K562 (cell line): ENCODE data around the gene CRLF3. TPM values are rescaled to one million over a fixed set of nuclear protein-coding genes. Genes with fewer than 3 reads are reported as not detected.

Source experiments
- ARHGAP35 ChIP-seq: fragments of 450-650 bp; IDR thresholded peaks from 2 replicates; pipeline ENCODE4 v1.6.1; 2018; ENCODE audit not compliant: partially characterized antibody
- BRD9 ChIP-seq: fragments of 450-650 bp; IDR thresholded peaks from 2 replicates; pipeline ENCODE4 v1.6.1; 2018; ENCODE audit warnings: low read depth; ENCODE audit not compliant: partially characterized antibody
- CREBBP ChIP-seq: IDR thresholded peaks from one replicate; pipeline ENCODE4 v1.6.1; 2012; ENCODE audit warnings: low read depth, mild to moderate bottlenecking, control low read depth, inconsistent platforms, low read length
- E2F3 ChIP-seq: fragments of 250-450 bp; sonication (Bioruptor Pico); IDR thresholded peaks from 2 replicates; pipeline ENCODE4 v1.4.0; 2020; ENCODE audit warnings: mild to moderate bottlenecking
- ETV1 ChIP-seq: fragments of 450-650 bp; conservative IDR thresholded peaks from 2 replicates; pipeline ENCODE4 v1.6.1; 2016; ENCODE audit warnings: missing genetic modification characterization, control low read depth, low read depth, missing compliant biosample characterization
- FOXA1 ChIP-seq: fragments of 450-650 bp; IDR thresholded peaks from 2 replicates; pipeline ENCODE4 v1.6.1; 2016; ENCODE audit warnings: mild to moderate bottlenecking, borderline replicate concordance
- GATA2 ChIP-seq: sonication (generic); formaldehyde crosslinking; IDR thresholded peaks from 2 replicates; pipeline ENCODE4 v1.4.0; 2020; ENCODE audit warnings: mild to moderate bottlenecking, missing genetic modification reagents
- GTF2E2 ChIP-seq: fragments of 200-800 bp; sonication (Bioruptor generic); IDR thresholded peaks from 2 replicates; pipeline ENCODE4 v1.6.1; 2016; ENCODE audit warnings: missing genetic modification characterization, missing compliant biosample characterization
- HDAC1 ChIP-seq, 2 experiments: fragments of 450-650 bp; IDR thresholded peaks; 2 replicates each; pipeline ENCODE4 v1.6.1; 2016 to 2017; ENCODE audit warnings: inconsistent platforms in 1 of 2, mild to moderate bottlenecking in 1 of 2, moderate library complexity in 1 of 2
- NFRKB ChIP-seq: fragments of 450-650 bp; IDR thresholded peaks from 2 replicates; pipeline ENCODE4 v1.6.1; 2016; ENCODE audit warnings: low read depth
- NRF1 ChIP-seq, 2 experiments: fragments of 450-650 bp; IDR thresholded peaks in 1 of 2; conservative IDR thresholded peaks in 1 of 2; 2 replicates each; pipeline ENCODE4 v1.6.1; 2014; ENCODE audit warnings: mild to moderate bottlenecking in 2 of 2
- PML ChIP-seq: IDR thresholded peaks from 2 replicates; pipeline ENCODE4 v1.6.1; 2012; ENCODE audit warnings: low read length, inconsistent platforms
- POLR2A ChIP-seq: fragments of 450-650 bp; conservative IDR thresholded peaks from 2 replicates; pipeline ENCODE4 v1.6.1; 2016
- PRPF4 ChIP-seq: fragments of 200-400 bp; formaldehyde crosslinking; IDR thresholded peaks from one replicate; pipeline ENCODE4 v1.6.1; 2017; ENCODE audit warnings: low read length, low read depth, mild to moderate bottlenecking; ENCODE audit not compliant: insufficient read depth, poor library complexity, severe bottlenecking
- RAD21 ChIP-seq, 2 experiments: fragments of 250-450 bp in 1 of 2; fragments of 450-650 bp in 1 of 2; sonication (Bioruptor Pico) in 1 of 2; formaldehyde crosslinking in 1 of 2; IDR thresholded peaks in 1 of 2; conservative IDR thresholded peaks in 1 of 2; 2 replicates each; pipeline versions ENCODE4 v1.4.0 to v1.8.0; 2020 to 2022; ENCODE audit warnings: mild to moderate bottlenecking in 2 of 2, moderate library complexity in 1 of 2
- RAD51 ChIP-seq: fragments of 450-650 bp; IDR thresholded peaks from 2 replicates; pipeline ENCODE4 v1.7.1; 2016; ENCODE audit warnings: low read depth, mild to moderate bottlenecking, borderline replicate concordance
- RHOXF2B ChIP-seq: fragments of 250-450 bp; sonication (Bioruptor Pico); conservative IDR thresholded peaks from 2 replicates; pipeline ENCODE4 v1.5.1; 2021
- SIRT6 ChIP-seq: IDR thresholded peaks from one replicate; pipeline ENCODE4 v1.6.1; 2012; ENCODE audit warnings: low read depth, mild to moderate bottlenecking, control low read depth, inconsistent platforms, low read length, moderate library complexity
- ZNF239 ChIP-seq: fragments of 250-450 bp; sonication (Bioruptor Pico); IDR thresholded peaks from 2 replicates; pipeline ENCODE4 v1.4.0; 2020; ENCODE audit warnings: mild to moderate bottlenecking
- ZNF668 ChIP-seq: fragments of 250-450 bp; sonication (Bioruptor Pico); IDR thresholded peaks from 2 replicates; pipeline ENCODE4 v1.8.0; 2022; ENCODE audit warnings: mild to moderate bottlenecking, inconsistent platforms
- polyA plus RNA-seq, 8 experiments: library from polyadenylated mRNA; depleted of rRNA in 4 of 8; stranded (reverse) in 5 of 8; unstranded in 3 of 8; fragments of >200 nt; fragmentation: Nextera tagmentation in 2 of 8; fragmentation: Illumina TruSeq in 1 of 8; extraction: Ambion mirVana in 2 of 8; extraction: Trizol in 1 of 8; gene quantifications; 2 replicates each; pipeline versions ENCODE4 v1.2.1 to v1.2.3, GENCODE V29; 2011 to 2014; ENCODE audit warnings: inconsistent platforms in 1 of 8, missing spikeins in 1 of 8
- total RNA-seq, 7 experiments: library from RNA; depleted of rRNA in 6 of 7; stranded (reverse); fragments of >200 nt in 6 of 7; fragmentation: Illumina TruSeq in 2 of 7; extraction: Trizol in 2 of 7; gene quantifications; 2 replicates each; pipeline versions ENCODE4 v1.2.1 to v1.2.3, GENCODE V29; 2011 to 2021; ENCODE audit warnings: low replicate concordance in 1 of 7
- TF ChIP-seq, protein P1 (sequence below): fragments of 250-450 bp; sonication (Bioruptor Pico); IDR thresholded peaks from 2 replicates; pipeline ENCODE4 v1.8.0; 2022; ENCODE audit warnings: moderate library complexity, mild to moderate bottlenecking, inconsistent platforms
- TF ChIP-seq, protein P2 (sequence below): fragments of 450-650 bp; IDR thresholded peaks from 2 replicates; pipeline ENCODE4 v1.6.1; 2016; ENCODE audit warnings: missing biosample characterization, missing genetic modification characterization
- TF ChIP-seq, protein P3 (sequence below): fragments of 450-650 bp; IDR thresholded peaks from 2 replicates; pipeline ENCODE4 v1.6.1; 2017; ENCODE audit warnings: mild to moderate bottlenecking, moderate library complexity
- TF ChIP-seq, protein P4 (sequence below): fragments of 250-450 bp; sonication (Bioruptor Pico); IDR thresholded peaks from 2 replicates; pipeline ENCODE4 v1.5.1; 2021; ENCODE audit warnings: mild to moderate bottlenecking

The CRLF3 gene
- total and polyA plus RNA-seq, 9 of the 15 experiments (the other 6 are each of a cell fraction or from before 2014, with no cell fraction given) = 13.2 to 55.9 (median 29.8) TPM

DNA sequence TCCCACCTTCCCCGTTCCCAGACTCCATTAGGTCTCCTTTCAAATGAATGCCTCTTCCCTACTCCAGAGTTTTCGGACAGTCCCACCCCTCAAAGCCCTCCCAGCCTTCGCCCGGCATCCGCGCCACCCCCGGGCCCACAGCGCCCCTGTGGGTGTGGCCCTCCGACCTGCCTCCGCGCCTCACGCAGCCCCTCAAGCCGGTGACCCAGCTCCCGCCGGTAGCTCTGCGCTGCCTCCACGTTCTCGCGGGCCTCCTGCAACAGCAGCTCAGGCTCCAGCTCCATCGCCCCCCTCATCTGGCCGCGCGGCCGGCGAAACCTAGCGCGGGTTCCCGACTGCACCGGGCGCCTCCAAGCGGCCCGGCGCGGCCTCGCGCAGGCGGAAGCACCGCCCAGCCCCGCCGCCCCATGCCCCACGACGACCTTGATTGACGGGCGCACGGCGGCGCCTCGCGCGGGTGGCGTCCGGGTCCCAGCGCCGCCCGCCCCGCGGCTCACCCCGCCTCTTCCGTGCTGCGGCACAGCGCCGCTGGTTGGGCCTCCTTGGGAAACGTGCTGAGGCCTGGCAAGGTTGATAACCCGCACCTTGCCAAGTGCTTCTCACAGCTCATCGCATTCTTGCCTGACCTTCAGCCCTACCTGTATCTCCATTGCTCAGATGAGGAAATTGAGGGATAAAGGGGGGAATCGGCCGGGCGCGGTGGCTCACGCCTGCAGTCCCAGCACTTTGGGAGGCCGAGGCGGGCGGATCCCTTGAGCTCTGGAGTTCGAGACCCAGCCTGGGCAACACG is at the start of gene CRLF3 (continued):
- TF ChIP-seq, protein P1, sequence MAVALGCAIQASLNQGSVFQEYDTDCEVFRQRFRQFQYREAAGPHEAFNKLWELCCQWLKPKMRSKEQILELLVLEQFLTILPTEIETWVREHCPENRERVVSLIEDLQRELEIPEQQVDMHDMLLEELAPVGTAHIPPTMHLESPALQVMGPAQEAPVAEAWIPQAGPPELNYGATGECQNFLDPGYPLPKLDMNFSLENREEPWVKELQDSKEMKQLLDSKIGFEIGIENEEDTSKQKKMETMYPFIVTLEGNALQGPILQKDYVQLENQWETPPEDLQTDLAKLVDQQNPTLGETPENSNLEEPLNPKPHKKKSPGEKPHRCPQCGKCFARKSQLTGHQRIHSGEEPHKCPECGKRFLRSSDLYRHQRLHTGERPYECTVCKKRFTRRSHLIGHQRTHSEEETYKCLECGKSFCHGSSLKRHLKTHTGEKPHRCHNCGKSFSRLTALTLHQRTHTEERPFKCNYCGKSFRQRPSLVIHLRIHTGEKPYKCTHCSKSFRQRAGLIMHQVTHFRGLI (CRISPR knock-in tag) = no peak
- TF ChIP-seq ETV1 (tag) = peak; percentile 30; the same call in 1 of the 2 replicates
- TF ChIP-seq RAD51 = no peak
- peak; percentile 90 for TF ChIP-seq POLR2A
- 0 out of 2 replicates have a peak, but pooled peaks have one; percentile 45 for TF ChIP-seq PML
- TF ChIP-seq, protein P2, sequence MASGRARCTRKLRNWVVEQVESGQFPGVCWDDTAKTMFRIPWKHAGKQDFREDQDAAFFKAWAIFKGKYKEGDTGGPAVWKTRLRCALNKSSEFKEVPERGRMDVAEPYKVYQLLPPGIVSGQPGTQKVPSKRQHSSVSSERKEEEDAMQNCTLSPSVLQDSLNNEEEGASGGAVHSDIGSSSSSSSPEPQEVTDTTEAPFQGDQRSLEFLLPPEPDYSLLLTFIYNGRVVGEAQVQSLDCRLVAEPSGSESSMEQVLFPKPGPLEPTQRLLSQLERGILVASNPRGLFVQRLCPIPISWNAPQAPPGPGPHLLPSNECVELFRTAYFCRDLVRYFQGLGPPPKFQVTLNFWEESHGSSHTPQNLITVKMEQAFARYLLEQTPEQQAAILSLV (tag) = no peak
- peak in 1 of 2 experiments; percentile 16; a peak in 2 of 4 replicates for TF ChIP-seq RAD21 (CRISPR knock-in tag; conservative IDR thresholded peaks at IDR 0.05 in 1 of 2, IDR thresholded peaks at IDR 0.05 in 1 of 2)
- TF ChIP-seq CREBBP = no peak
- TF ChIP-seq E2F3 (CRISPR knock-in tag) = no peak
- peak; percentile 13; the same call in 1 of the 2 replicates for TF ChIP-seq NFRKB
- no peak for TF ChIP-seq PRPF4
- TF ChIP-seq, protein P3, sequence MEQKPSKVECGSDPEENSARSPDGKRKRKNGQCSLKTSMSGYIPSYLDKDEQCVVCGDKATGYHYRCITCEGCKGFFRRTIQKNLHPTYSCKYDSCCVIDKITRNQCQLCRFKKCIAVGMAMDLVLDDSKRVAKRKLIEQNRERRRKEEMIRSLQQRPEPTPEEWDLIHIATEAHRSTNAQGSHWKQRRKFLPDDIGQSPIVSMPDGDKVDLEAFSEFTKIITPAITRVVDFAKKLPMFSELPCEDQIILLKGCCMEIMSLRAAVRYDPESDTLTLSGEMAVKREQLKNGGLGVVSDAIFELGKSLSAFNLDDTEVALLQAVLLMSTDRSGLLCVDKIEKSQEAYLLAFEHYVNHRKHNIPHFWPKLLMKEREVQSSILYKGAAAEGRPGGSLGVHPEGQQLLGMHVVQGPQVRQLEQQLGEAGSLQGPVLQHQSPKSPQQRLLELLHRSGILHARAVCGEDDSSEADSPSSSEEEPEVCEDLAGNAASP = no peak
- no peak for TF ChIP-seq ZNF239 (CRISPR knock-in tag)
- no peak for TF ChIP-seq RHOXF2B (CRISPR knock-in tag)
- TF ChIP-seq ZNF668 (CRISPR knock-in tag) = no peak
- TF ChIP-seq BRD9 = peak; percentile 22
- no peak for TF ChIP-seq ARHGAP35
- TF ChIP-seq HDAC1 (IDR thresholded peaks at IDR 0.05) = peak in 1 of 2 experiments; percentile 66; a peak in 2 of 4 replicates
- peak; percentile 83 for TF ChIP-seq GTF2E2 (tag)
- TF ChIP-seq, protein P4, sequence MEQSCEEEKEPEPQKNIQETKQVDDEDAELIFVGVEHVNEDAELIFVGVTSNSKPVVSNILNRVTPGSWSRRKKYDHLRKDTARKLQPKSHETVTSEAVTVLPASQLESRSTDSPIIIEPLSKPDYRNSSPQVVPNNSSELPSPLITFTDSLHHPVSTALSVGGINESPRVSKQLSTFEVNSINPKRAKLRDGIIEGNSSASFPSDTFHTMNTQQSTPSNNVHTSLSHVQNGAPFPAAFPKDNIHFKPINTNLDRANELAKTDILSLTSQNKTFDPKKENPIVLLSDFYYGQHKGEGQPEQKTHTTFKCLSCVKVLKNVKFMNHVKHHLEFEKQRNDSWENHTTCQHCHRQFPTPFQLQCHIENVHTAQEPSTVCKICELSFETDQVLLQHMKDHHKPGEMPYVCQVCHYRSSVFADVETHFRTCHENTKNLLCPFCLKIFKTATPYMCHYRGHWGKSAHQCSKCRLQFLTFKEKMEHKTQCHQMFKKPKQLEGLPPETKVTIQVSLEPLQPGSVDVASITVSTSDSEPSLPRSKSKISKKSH (CRISPR knock-in tag) = no peak
- peak; percentile 78 to 80; a peak in 3 of 4 replicates for TF ChIP-seq NRF1 (conservative IDR thresholded peaks at IDR 0.05 in 1 of 2, IDR thresholded peaks at IDR 0.05 in 1 of 2)
- no peak for TF ChIP-seq FOXA1
- TF ChIP-seq SIRT6 = no peak
- TF ChIP-seq GATA2 (CRISPR knock-in tag) = peak; percentile 41; the same call in 1 of the 2 replicates
